HepG2 (cell line): ENCODE measurements around the gene ADAMTSL4. TPM values are rescaled to one million over a fixed set of nuclear protein-coding genes. Genes with fewer than 3 reads are reported as not detected.

Experiments
- FOXK1 ChIP-seq: sonication (generic); formaldehyde crosslinking; IDR thresholded peaks from 2 replicates; pipeline ENCODE4 v1.4.0; 2020; ENCODE audit warnings: low read depth, missing genetic modification reagents, borderline replicate concordance
- HDAC6 ChIP-seq: fragments of 200-600 bp; sonication (generic); IDR thresholded peaks from 2 replicates; pipeline ENCODE4 v1.7.0; 2017; ENCODE audit warnings: mild to moderate bottlenecking, antibody characterized with exemption, low read length, low read depth
- IKZF1 ChIP-seq: fragments of 450-650 bp; IDR thresholded peaks from 2 replicates; pipeline ENCODE4 v1.7.1; 2016
- TBX2 ChIP-seq: sonication (generic); formaldehyde crosslinking; IDR thresholded peaks from 2 replicates; pipeline ENCODE4 v1.5.0; 2020; ENCODE audit warnings: missing genetic modification reagents, mild to moderate bottlenecking, borderline replicate concordance
- TFE3 ChIP-seq: IDR thresholded peaks from 2 replicates; pipeline ENCODE4 v1.6.1; 2016
- ZNF225 ChIP-seq: sonication (generic); formaldehyde crosslinking; IDR thresholded peaks from 2 replicates; pipeline ENCODE4 v1.4.0; 2020; ENCODE audit warnings: mild to moderate bottlenecking, missing genetic modification reagents
- ZNF547 ChIP-seq: sonication (generic); formaldehyde crosslinking; IDR thresholded peaks from 2 replicates; pipeline ENCODE4 v1.5.1; 2020; ENCODE audit warnings: mild to moderate bottlenecking, missing genetic modification reagents
- ZNF841 ChIP-seq: sonication (generic); formaldehyde crosslinking; IDR thresholded peaks from 2 replicates; pipeline ENCODE4 v1.8.1; 2023; ENCODE audit warnings: missing genetic modification reagents, borderline replicate concordance
- ZUFSP ChIP-seq: sonication (generic); formaldehyde crosslinking; IDR thresholded peaks from 2 replicates; pipeline ENCODE4 v1.9.0; 2021; ENCODE audit warnings: missing genetic modification reagents, mild to moderate bottlenecking, borderline replicate concordance
- polyA plus RNA-seq, 8 experiments: library from polyadenylated mRNA; depleted of rRNA in 3 of 8; stranded (reverse) in 7 of 8; unstranded in 1 of 8; fragments of >200 nt; fragmentation: Illumina TruSeq in 4 of 8; extraction: Trizol in 4 of 8; gene quantifications; 2 replicates each; pipeline versions ENCODE4 v1.2.1 to v1.2.3, GENCODE V29; 2011 to 2016; ENCODE audit warnings: low read depth in 4 of 8, missing spikeins in 1 of 8, mixed read lengths in 1 of 8; ENCODE audit not compliant: insufficient read depth in 1 of 8
- total RNA-seq, 5 experiments: library from RNA; depleted of rRNA; stranded (reverse); fragments of >200 nt; fragmentation: Illumina TruSeq; extraction: Trizol; gene quantifications; 2 replicates each; pipeline ENCODE4 v1.2.3, GENCODE V29; 2016; ENCODE audit warnings: low read depth in 1 of 5
- TF ChIP-seq, protein P1 (sequence below): sonication (generic); formaldehyde crosslinking; IDR thresholded peaks from 2 replicates; pipeline ENCODE4 v1.5.1; 2020; ENCODE audit warnings: mild to moderate bottlenecking, moderate library complexity, missing genetic modification reagents
- TF ChIP-seq, protein P2 (sequence below): sonication (generic); formaldehyde crosslinking; IDR thresholded peaks from 2 replicates; pipeline ENCODE4 v1.4.0; 2020; ENCODE audit warnings: missing genetic modification reagents, borderline replicate concordance
- TF ChIP-seq, protein P3 (sequence below): sonication (generic); formaldehyde crosslinking; IDR thresholded peaks from 2 replicates; pipeline ENCODE4 v1.4.0; 2020; ENCODE audit warnings: mild to moderate bottlenecking, low read depth, missing genetic modification reagents

Gene ADAMTSL4
- total and polyA plus RNA-seq, 2 of the 13 experiments (the other 11 are each of a cell fraction or from before 2014, with no cell fraction given) = 3.9 to 16.4 TPM

- TF ChIP-seq, protein P1, sequence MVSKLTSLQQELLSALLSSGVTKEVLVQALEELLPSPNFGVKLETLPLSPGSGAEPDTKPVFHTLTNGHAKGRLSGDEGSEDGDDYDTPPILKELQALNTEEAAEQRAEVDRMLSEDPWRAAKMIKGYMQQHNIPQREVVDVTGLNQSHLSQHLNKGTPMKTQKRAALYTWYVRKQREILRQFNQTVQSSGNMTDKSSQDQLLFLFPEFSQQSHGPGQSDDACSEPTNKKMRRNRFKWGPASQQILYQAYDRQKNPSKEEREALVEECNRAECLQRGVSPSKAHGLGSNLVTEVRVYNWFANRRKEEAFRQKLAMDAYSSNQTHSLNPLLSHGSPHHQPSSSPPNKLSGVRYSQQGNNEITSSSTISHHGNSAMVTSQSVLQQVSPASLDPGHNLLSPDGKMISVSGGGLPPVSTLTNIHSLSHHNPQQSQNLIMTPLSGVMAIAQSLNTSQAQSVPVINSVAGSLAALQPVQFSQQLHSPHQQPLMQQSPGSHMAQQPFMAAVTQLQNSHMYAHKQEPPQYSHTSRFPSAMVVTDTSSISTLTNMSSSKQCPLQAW = no peak
- TF ChIP-seq IKZF1 = no peak
- peak; percentile 98 for TF ChIP-seq TFE3 (CRISPR knock-in tag)
- TF ChIP-seq HDAC6 = no peak
- TF ChIP-seq FOXK1 (CRISPR knock-in tag) = peak; percentile 63; the same call in 1 of the 2 replicates
- TF ChIP-seq ZNF841 = no peak
- TF ChIP-seq ZUFSP (CRISPR knock-in tag) = no peak
- TF ChIP-seq ZNF547 = no peak
- TF ChIP-seq, protein P2, sequence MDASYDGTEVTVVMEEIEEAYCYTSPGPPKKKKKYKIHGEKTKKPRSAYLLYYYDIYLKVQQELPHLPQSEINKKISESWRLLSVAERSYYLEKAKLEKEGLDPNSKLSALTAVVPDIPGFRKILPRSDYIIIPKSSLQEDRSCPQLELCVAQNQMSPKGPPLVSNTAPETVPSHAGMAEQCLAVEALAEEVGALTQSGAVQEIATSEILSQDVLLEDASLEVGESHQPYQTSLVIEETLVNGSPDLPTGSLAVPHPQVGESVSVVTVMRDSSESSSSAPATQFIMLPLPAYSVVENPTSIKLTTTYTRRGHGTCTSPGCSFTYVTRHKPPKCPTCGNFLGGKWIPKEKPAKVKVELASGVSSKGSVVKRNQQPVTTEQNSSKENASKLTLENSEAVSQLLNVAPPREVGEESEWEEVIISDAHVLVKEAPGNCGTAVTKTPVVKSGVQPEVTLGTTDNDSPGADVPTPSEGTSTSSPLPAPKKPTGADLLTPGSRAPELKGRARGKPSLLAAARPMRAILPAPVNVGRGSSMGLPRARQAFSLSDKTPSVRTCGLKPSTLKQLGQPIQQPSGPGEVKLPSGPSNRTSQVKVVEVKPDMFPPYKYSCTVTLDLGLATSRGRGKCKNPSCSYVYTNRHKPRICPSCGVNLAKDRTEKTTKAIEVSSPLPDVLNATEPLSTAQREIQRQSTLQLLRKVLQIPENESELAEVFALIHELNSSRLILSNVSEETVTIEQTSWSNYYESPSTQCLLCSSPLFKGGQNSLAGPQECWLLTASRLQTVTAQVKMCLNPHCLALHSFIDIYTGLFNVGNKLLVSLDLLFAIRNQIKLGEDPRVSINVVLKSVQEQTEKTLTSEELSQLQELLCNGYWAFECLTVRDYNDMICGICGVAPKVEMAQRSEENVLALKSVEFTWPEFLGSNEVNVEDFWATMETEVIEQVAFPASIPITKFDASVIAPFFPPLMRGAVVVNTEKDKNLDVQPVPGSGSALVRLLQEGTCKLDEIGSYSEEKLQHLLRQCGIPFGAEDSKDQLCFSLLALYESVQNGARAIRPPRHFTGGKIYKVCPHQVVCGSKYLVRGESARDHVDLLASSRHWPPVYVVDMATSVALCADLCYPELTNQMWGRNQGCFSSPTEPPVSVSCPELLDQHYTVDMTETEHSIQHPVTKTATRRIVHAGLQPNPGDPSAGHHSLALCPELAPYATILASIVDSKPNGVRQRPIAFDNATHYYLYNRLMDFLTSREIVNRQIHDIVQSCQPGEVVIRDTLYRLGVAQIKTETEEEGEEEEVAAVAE = 0 out of 2 replicates have a peak, but pooled peaks have one; percentile 44
- TF ChIP-seq, protein P3, sequence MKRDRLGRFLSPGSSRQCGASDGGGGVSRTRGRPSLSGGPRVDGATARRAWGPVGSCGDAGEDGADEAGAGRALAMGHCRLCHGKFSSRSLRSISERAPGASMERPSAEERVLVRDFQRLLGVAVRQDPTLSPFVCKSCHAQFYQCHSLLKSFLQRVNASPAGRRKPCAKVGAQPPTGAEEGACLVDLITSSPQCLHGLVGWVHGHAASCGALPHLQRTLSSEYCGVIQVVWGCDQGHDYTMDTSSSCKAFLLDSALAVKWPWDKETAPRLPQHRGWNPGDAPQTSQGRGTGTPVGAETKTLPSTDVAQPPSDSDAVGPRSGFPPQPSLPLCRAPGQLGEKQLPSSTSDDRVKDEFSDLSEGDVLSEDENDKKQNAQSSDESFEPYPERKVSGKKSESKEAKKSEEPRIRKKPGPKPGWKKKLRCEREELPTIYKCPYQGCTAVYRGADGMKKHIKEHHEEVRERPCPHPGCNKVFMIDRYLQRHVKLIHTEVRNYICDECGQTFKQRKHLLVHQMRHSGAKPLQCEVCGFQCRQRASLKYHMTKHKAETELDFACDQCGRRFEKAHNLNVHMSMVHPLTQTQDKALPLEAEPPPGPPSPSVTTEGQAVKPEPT (CRISPR knock-in tag) = no peak
- TF ChIP-seq TBX2 (CRISPR knock-in tag) = peak; percentile 74; the same call in 1 of the 2 replicates
- no peak for TF ChIP-seq ZNF225 (CRISPR knock-in tag)
Observed at GRCh38 chr1:150561974-150562445, 12.8 kb downstream of the ADAMTSL4 start (continued).
